GM23338 (cell line): ENCODE data around the gene LRP1B.

Experiments used
- CTCF ChIP-seq, 2 experiments: fragments of 200-600 bp in 1 of 2; sonication (generic) in 1 of 2; conservative IDR thresholded peaks; 2 replicates each; pipeline versions ENCODE4 v1.5.1 to v1.6.1; 2016 to 2017; ENCODE audit warnings: antibody characterized with exemption in 2 of 2, low read depth in 2 of 2, mild to moderate bottlenecking in 2 of 2, moderate library complexity in 1 of 2
- EZH2 ChIP-seq: fragments of 200-600 bp; sonication (generic); IDR thresholded peaks from one replicate; pipeline ENCODE4 v1.8.0; 2017; ENCODE audit warnings: antibody characterized with exemption, mild to moderate bottlenecking, low read depth; ENCODE audit not compliant: unreplicated experiment
- EZH2phosphoT487 ChIP-seq: fragments of 200-600 bp; sonication (generic); IDR thresholded peaks from one replicate; pipeline ENCODE4 v1.8.1; 2018; ENCODE audit warnings: antibody characterized with exemption; ENCODE audit not compliant: unreplicated experiment
- JUNB ChIP-seq: IDR thresholded peaks from one replicate; pipeline ENCODE4 v1.6.1; 2016; ENCODE audit warnings: antibody characterized with exemption; ENCODE audit not compliant: unreplicated experiment
- POLR2AphosphoS5 ChIP-seq: IDR thresholded peaks from 2 replicates; pipeline ENCODE4 v1.6.1; 2016; ENCODE audit warnings: antibody characterized with exemption, low read depth
- REST ChIP-seq: IDR thresholded peaks from one replicate; pipeline ENCODE4 v1.6.1; 2018; ENCODE audit warnings: antibody characterized with exemption; ENCODE audit not compliant: unreplicated experiment
- ZNF114 ChIP-seq: fragments of 250-450 bp; sonication (Bioruptor Pico); IDR thresholded peaks from 2 replicates; pipeline ENCODE4 v1.5.0; 2020; ENCODE audit warnings: mild to moderate bottlenecking, moderate library complexity

DNA sequence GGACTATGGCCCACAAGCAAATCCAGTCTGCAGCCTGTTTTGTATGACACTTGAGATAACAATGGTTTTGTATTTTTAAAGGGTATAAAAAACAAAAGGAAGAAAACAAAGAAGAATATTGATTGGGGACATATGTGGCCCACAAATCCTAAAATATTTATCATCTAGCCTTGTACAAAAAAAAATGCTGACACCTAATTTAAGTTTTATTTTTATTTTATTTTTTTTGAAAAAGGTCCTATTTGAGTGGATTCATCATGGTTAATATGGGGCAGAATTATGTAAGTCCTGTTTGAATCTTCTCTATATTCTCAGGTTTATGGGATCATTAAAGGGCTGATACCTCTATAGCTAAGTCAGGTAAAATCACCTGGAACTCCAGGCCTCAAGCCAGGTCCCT is 525.7 kb downstream of the LRP1B start:
- TF ChIP-seq CTCF (conservative IDR thresholded peaks at IDR 0.05; ENCODE audit: low read depth in 2 of 2) (no peak), REST (no peak), ZNF114 (CRISPR knock-in tag) (no peak), EZH2phosphoT487 (no peak), JUNB (no peak), EZH2 (no peak), POLR2AphosphoS5 (no peak)
